WTC11 (cell line): ENCODE results near the gene GRB10. TPM values are rescaled to one million over a fixed set of nuclear protein-coding genes. Genes with fewer than 3 reads are reported as not detected.

ENCODE experiments used
- ATAC-seq: fragments of 200-7000 bp; cut with Tn5 transposase; 2 replicates; pipeline ENCODE4 v1.10.0; 2021; ENCODE audit warnings: mild to moderate bottlenecking, moderate library complexity
- CTCF ChIA-PET: fragments of 300-600 bp; sonication (Branson Sonifier 250); formaldehyde crosslinking; loops from one replicate; lab custom pipeline; 2021; ENCODE audit warnings: antibody characterized with exemption; lab: Charles Lee
- POLR2A ChIA-PET: fragments of 350-600 bp; sonication (Branson Sonifier 250); formaldehyde crosslinking; loops from one replicate; lab custom pipeline; 2021; ENCODE audit warnings: antibody characterized with exemption; lab: Charles Lee
- DNase-seq: peaks from one replicate; pipeline ENCODE4 v3.0.0; 2021; ENCODE audit warnings: low spot score
- H3K27ac Mint-ChIP-seq: 2 replicates; pipeline ENCODE4 v1.8.0; 2021; ENCODE audit warnings: mixed read lengths
- H3K27me3 Mint-ChIP-seq: 2 replicates; pipeline ENCODE4 v1.8.0; 2021; ENCODE audit warnings: low read depth, mild to moderate bottlenecking, moderate library complexity, mixed read lengths
- H3K36me3 Mint-ChIP-seq: 2 replicates; pipeline ENCODE4 v1.8.0; 2021; ENCODE audit warnings: mixed read lengths
- H3K4me1 Mint-ChIP-seq: 2 replicates; pipeline ENCODE4 v1.8.0; 2022; ENCODE audit warnings: mixed read lengths
- H3K4me3 Mint-ChIP-seq: 2 replicates; pipeline ENCODE4 v1.8.0; 2021; ENCODE audit warnings: mild to moderate bottlenecking, moderate library complexity, mixed read lengths
- H3K9me3 Mint-ChIP-seq: 2 replicates; pipeline ENCODE4 v1.8.0; 2021; ENCODE audit warnings: mixed read lengths
- AR ChIP-seq: fragments of 250-450 bp; sonication (Bioruptor Pico); IDR thresholded peaks from 2 replicates; pipeline ENCODE4 v1.9.0; 2021; ENCODE audit warnings: mild to moderate bottlenecking
- CTCF ChIP-seq: fragments of 200-600 bp; IDR thresholded peaks from 2 replicates; pipeline ENCODE4 v1.8.0; 2022; ENCODE audit warnings: antibody characterized with exemption
- E2F5 ChIP-seq: sonication (generic); formaldehyde crosslinking; IDR thresholded peaks from 2 replicates; pipeline ENCODE4 v1.8.1; 2022; ENCODE audit warnings: mild to moderate bottlenecking, moderate library complexity, missing genetic modification reagents
- ELF4 ChIP-seq: sonication (generic); formaldehyde crosslinking; IDR thresholded peaks from 2 replicates; pipeline ENCODE4 v1.8.1; 2022; ENCODE audit warnings: low read depth, mild to moderate bottlenecking, moderate library complexity, missing genetic modification reagents
- PRDM15 ChIP-seq: sonication (generic); formaldehyde crosslinking; IDR thresholded peaks from 2 replicates; pipeline ENCODE4 v1.8.0; 2022; ENCODE audit warnings: missing genetic modification reagents
- STAT6 ChIP-seq: sonication (generic); formaldehyde crosslinking; conservative IDR thresholded peaks from 2 replicates; pipeline ENCODE4 v1.8.1; 2023; ENCODE audit warnings: mild to moderate bottlenecking, low read depth, missing genetic modification reagents, moderate library complexity
- TP53 ChIP-seq: sonication (generic); formaldehyde crosslinking; IDR thresholded peaks from 2 replicates; pipeline ENCODE4 v1.8.1; 2023; ENCODE audit warnings: mild to moderate bottlenecking, missing genetic modification reagents
- ZNF121 ChIP-seq: sonication (generic); formaldehyde crosslinking; IDR thresholded peaks from 2 replicates; pipeline ENCODE4 v1.8.0; 2023; ENCODE audit warnings: missing genetic modification reagents
- ZNF219 ChIP-seq: sonication (generic); formaldehyde crosslinking; IDR thresholded peaks from 2 replicates; pipeline ENCODE4 v1.8.0; 2023; ENCODE audit warnings: missing genetic modification reagents, mild to moderate bottlenecking, borderline replicate concordance
- ZNF281 ChIP-seq: sonication (generic); formaldehyde crosslinking; IDR thresholded peaks from 2 replicates; pipeline ENCODE4 v1.8.0; 2023; ENCODE audit warnings: mild to moderate bottlenecking, missing genetic modification reagents
- ZNF317 ChIP-seq: sonication (generic); formaldehyde crosslinking; IDR thresholded peaks from 2 replicates; pipeline ENCODE4 v1.8.1; 2023; ENCODE audit warnings: low read depth, mild to moderate bottlenecking, moderate library complexity, missing genetic modification reagents, borderline replicate concordance
- total RNA-seq: library from RNA; stranded (reverse); gene quantifications from 3 replicates; pipeline ENCODE4 v1.2.3, GENCODE V29; 2021

The GRB10 gene
- total RNA-seq, 1 experiment from 2014 or later, result 103 TPM

- H3K4me1 Mint-ChIP-seq, result peaks cover 26% of the 10 kb centered on the region
- no peak overlapping the region; the same call in 1 of the 2 replicates for H3K27ac Mint-ChIP-seq
- DNase-seq (no peak), ATAC-seq (no peak)
- POLR2A ChIA-PET, result no interaction called here
- H3K4me3 Mint-ChIP-seq, result no peak overlapping the region
- TF ChIP-seq E2F5 (CRISPR knock-in tag) (no peak), ZNF219 (CRISPR knock-in tag) (no peak)
- no peaks in the 10 kb centered on the region for H3K27me3 Mint-ChIP-seq
- CTCF ChIA-PET, result interaction anchor here (0.5 kb wide), 1 partner anchor 284 kb away, joined by 3 read pairs; no protein-coding TSS in a partner anchor
- H3K9me3 Mint-ChIP-seq, result peaks cover 3% of the 10 kb centered on the region
- peaks cover 20% of the 10 kb centered on the region for H3K36me3 Mint-ChIP-seq
Measured at GRCh38 chr7:50699143-50699542, 83.6 kb downstream of the GRB10 start.

GRCh38 chr7:50697748-50698147, 84.9 kb downstream of the GRB10 start:
- TF ChIP-seq AR (CRISPR knock-in tag) (no peak), ZNF281 (no peak)
- Mint-ChIP-seq H3K4me3 (no peak overlapping the region), H3K4me1 (peaks cover 22% of the 10 kb centered on the region), H3K27me3 (no peaks in the 10 kb centered on the region), H3K27ac (no peak overlapping the region), H3K36me3 (peaks cover 17% of the 10 kb centered on the region), H3K9me3 (peaks cover 3% of the 10 kb centered on the region)
- DNase-seq (no peak), ATAC-seq (no peak)
- ChIA-PET POLR2A (no interaction called here), CTCF (interaction anchor here (1.8 kb wide), 1 partner anchor 281 kb away, joined by 5 read pairs; no protein-coding TSS in a partner anchor)

GRCh38 chr7:50696810-50697582, 85.7 kb downstream of the GRB10 start:
- no peak overlapping the region for H3K27ac Mint-ChIP-seq
- ChIA-PET CTCF (interaction anchor here (1.0 to 1.8 kb wide), 2 partner anchors 282 to 630 kb away, joined by 3 to 5 read pairs; no protein-coding TSS in a partner anchor), POLR2A (no interaction called here)
- peaks cover 22% of the 10 kb centered on the region for H3K4me1 Mint-ChIP-seq
- peaks cover 3% of the 10 kb centered on the region for H3K9me3 Mint-ChIP-seq
- peak; percentile 52; the same call in 1 of the 2 replicates for ATAC-seq
- H3K36me3 Mint-ChIP-seq, result peaks cover 17% of the 10 kb centered on the region
- no peak for DNase-seq
- no peak overlapping the region for H3K4me3 Mint-ChIP-seq
- no peaks in the 10 kb centered on the region for H3K27me3 Mint-ChIP-seq
- TF ChIP-seq ELF4 (CRISPR knock-in tag) (no peak), ZNF121 (peak; percentile 99), CTCF (peak; percentile 47), ZNF317 (CRISPR knock-in tag) (no peak), STAT6 (CRISPR knock-in tag) (no peak), TP53 (CRISPR knock-in tag) (no peak), PRDM15 (CRISPR knock-in tag) (no peak)
